HFF-Myc (cell line): ENCODE data around the gene ATF6.

Experiments
- DNase-seq: peaks from one replicate; pipeline ENCODE4 v3.0.0-alpha.2; 2011; ENCODE audit warnings: low read depth; ENCODE audit errors: extremely low read depth
- H3K4me3 ChIP-seq: replicated peaks from 2 replicates; pipeline ENCODE4 v1.5.1; 2011; ENCODE audit warnings: low read depth, mild to moderate bottlenecking, control low read depth, low read length
- CTCF ChIP-seq: IDR thresholded peaks from 2 replicates; pipeline ENCODE4 v1.5.1; 2012; ENCODE audit warnings: mild to moderate bottlenecking, low read depth, low read length, control low read depth; ENCODE audit errors: missing control alignments

The ATF6 gene

DNA sequence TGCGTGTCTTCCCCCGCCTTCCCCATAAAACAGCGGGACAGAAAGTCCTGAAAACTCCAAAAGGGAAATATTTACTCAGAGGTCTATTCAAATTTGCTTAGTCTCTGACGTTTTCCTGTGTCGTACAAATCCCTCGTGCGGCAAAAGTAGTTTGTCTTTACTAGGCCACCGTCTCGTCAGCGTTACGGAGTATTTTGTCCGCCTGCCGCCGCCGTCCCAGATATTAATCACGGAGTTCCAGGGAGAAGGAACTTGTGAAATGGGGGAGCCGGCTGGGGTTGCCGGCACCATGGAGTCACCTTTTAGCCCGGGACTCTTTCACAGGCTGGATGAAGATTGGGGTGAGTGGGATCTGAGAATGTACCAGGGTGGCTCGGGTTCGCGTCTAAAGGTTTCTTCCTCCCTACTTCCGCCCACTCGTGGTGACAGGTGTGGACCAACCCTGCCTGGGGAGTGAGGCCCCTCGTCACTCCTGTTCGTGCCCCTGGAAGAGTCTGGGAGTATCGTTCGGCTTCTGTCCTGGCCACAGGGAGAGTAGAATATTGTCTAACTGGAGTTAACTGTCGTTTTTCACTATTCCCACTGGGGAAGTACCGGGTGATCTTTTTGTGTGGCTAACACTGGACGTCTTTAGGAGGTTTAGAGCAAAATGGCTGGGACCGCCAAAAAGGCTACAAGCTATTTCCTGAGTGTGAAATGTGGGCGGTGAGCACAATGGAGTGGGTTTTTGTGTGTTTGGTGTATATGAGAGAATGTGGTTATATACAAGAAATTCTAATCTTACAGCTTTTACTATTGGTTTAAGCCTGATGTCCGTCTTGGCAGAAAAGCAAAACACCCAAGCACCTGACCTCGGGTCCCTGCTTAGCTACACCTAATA, at the start of gene ATF6:
ATF6 (plus strand) TSS at position 219 of the 880 bp plus-strand sequence; CDS start at position 260, 41 bp downstream.
- H3K4me3 ChIP-seq, result peak within 1 kb of the TSS; percentile 98
- no peak for TF ChIP-seq CTCF
- DNase-seq, result peak; percentile 88

DNA sequence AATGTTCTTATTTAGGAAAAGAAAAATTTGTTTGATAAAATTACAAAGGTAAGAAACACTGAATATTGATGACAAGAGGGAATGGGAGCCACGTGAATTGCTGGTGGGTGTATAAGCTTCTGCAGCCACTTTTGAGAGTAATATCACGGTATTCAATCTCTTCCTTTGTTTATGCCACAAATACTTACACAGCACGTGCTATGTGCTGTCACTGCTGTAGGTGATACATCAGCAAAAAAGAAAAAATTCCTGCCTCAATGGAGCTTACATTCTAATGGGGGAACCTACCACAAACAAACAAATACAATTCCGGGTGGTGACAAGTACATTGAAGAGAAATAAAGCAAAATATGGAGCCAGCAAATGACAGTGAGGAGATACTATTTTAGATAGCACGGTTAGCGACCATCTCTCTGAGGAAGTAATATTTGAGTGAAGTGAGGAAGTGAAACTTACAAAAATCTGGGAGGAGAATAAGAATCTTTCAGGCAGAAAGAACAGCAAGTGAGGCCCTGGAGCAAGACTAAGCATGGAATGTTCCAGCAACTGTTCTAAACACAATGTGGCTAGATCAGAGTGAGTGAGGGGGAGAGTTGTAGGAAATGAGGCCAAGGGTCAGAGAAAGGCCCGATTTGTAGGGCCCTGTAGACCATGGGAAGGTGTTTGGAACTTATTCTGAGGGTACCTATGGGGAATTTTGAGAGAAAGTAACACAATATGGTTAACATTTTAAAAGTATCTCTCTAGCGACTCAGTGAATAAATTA, 47.4 kb upstream of the ATF6 start:
- no peak for DNase-seq
- H3K4me3 ChIP-seq, result no peak overlapping the region
- TF ChIP-seq CTCF, result no peak

DNA sequence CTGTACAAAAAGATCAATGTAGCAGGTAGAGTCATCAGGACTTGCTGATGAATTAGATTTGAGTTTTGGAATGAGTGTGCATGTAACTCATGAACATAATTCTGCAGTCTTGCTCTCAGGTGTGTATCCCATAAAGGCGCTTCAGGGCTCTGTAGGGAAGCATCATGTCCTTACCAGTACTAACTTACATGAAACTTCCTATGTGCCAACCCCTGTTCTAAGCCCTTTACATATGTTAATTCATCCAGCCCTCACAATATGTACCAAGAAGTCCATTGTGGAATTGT, 46.9 kb upstream of the ATF6 start:
- TF ChIP-seq CTCF, result no peak
- H3K4me3 ChIP-seq, result no peak overlapping the region
- no peak for DNase-seq

DNA sequence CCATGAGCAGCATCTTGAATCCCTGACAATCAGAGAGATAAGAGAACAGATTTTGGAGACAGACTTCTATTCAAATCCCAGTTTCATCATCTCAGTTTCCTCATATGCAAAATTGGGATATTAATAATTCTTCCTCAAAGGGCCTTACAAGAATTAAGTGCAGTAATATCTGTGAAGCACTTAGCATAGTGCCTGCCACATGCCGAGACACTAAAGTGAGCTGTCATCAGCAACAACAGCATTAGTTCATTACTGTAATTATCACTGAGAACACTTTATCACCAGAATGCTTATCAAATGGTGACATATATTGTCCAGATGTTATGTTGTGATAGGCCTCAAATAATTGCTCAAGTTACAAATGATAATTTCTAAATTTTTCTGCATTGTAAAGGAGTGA, 45.7 kb upstream of the ATF6 start:
- TF ChIP-seq CTCF, result no peak
- DNase-seq, result no peak
- H3K4me3 ChIP-seq, result no peak overlapping the region

GRCh38 chr1:161720956-161721737, 45.0 kb upstream of the ATF6 start, which contains the start of gene FCRLB:
TSS of gene FCRLB (plus strand) at chr1:161721544. CDS start at chr1:161722673, 1,129 bp downstream.
- TF ChIP-seq CTCF, result no peak
- H3K4me3 ChIP-seq, result no peak within 1 kb of the TSS
- DNase-seq, result no peak

GRCh38 chr1:161721738-161722343, 44.3 kb upstream of the ATF6 start:
- DNase-seq, result peak; percentile 74
- no peak overlapping the region for H3K4me3 ChIP-seq
- no peak for TF ChIP-seq CTCF
